Epidermal melanocyte (primary cell): ENCODE results near the gene IFITM1.

Source experiments
- DNase-seq: peaks from one replicate; pipeline ENCODE4 v3.0.0; 2011; ENCODE audit warnings: low spot score; ENCODE audit not compliant: insufficient read length

Gene IFITM1

DNA sequence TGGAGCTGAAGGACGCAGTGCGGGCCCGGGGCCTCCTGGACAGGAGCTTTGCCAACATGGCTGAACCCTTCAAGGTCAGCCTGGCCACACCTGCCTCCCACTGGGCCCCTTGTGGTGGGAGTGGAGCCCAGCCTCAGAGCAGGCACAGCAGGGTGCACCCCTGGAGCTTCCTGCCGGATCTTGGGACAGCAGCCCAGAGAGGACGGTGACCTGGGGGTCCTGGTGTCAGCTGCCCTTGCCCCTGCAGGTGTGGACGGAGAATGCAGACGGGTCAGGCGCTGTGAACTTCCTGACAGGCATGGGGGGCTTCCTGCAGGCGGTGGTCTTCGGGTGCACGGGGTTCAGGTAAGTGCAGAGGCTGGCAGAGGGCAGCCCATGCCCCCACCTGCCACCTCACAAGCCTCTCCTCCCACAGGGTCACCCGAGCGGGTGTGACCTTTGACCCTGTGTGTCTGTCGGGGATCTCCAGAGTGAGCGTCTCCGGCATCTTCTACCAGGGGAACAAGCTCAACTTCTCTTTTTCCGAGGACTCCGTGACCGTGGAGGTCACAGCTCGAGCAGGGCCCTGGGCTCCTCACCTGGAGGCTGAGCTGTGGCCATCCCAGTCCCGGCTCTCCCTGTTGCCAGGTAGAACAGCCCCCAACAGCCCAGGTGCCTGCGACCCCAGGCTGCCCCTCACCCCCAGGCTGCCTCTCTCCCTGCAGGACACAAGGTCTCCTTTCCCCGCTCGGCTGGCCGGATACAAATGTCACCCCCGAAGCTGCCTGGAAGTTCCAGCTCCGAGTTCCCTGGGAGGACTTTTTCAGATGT, 19.8 kb upstream of the IFITM1 start:
- DNase-seq, result no peak

DNA sequence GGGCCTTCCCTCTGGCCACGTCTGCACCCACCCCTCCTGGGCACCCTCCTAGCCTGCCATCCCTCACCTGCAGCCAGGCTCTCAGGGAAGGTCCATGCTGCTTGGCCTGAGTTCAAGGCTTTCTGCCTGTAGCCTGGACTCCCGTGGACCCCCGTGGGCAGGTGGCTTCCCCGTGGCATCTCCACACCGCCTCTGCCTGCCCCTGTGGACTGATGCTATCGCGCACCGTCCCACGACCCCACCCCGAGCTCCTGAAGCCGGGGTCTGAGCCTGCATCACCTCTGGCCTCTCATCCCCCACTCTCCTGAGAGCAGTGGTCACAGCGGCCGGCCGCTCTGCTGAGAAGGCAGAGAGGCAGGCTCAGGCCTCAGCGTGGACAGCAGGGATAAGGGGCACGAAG, 19.1 kb upstream of the IFITM1 start:
- DNase-seq, result no peak

DNA sequence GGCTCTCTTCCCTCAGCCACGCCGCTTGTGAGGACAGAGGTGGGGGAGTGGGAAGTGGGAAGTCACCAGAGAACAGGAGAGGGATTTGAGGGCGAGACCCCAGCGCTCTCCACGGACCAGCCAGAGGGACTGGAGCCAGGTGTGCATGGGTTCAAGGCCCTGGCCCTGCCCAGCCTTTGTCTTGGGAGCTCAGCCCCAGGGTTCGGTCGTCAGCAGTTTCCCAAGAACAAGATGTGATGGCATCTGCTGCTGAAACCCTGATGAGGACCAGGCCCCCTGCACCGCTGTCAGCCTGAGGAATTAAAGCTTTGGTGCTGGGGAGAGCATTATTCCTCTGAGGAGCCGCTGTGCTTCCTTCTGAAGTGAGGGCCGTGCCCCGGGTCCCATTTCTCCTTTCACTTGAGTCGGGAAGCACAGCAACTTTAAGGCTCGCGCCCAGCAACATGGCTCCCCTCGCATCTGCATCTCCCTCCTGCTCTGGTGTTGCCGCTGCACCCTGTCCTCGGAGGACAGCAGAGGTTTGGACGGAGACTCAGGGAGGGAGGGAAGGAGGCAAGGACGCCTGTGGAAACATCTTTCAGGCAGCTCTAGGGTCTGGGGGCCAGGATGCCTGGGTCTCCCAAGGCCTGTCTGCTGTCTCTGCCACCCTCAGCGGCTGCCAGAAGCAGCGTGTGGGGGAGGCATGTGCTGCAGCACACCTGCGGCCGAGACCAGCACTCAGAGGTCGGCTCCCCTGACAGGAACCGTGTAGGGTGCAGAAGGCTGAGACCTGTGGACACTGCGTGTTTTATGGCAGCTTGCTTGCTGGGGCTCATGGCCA, 18.3 kb upstream of the IFITM1 start:
- no peak for DNase-seq

DNA sequence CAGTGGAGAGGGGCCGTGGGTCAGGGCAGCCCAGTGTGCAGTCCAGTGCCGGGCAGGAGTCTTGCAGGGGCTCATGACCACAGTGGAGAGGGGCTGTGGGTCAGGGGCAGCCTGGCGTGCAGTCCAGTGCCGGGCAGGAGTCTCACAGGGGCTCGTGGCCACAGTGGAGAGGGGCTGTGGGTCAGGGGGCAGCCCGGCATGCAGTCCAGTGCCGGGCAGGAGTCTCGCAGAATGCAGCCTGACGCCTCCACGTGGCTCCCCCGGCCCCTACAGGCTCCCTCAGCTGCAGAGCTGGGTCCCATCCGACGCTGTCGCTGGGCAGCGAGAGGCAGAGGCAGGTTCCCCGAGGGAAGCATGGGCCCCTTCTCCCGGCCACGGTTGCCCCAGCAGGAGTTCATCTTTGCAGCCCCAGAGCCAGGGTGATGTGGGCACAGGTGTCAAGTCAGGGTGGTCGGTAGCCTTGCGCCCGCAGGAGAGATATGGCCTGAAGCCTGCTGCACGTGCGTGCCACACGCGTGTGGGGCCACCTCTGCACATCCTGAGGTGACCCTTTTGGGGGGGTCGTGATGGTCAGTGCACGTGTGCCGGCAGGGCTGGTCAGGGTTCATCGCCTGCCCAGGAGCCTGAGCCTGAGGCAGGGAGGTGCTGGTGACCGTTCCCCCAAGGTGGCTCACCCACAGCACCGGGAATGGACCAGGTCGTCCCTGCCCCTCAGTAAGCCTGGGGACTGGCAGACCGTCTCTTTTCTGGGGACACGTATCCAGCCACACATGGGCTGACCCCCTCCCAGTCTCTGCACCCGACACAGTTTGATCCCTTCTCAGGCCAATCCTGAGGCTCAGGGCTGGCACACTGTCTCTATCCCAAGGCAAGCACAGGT, 17.4 kb upstream of the IFITM1 start:
- DNase-seq, result no peak

DNA sequence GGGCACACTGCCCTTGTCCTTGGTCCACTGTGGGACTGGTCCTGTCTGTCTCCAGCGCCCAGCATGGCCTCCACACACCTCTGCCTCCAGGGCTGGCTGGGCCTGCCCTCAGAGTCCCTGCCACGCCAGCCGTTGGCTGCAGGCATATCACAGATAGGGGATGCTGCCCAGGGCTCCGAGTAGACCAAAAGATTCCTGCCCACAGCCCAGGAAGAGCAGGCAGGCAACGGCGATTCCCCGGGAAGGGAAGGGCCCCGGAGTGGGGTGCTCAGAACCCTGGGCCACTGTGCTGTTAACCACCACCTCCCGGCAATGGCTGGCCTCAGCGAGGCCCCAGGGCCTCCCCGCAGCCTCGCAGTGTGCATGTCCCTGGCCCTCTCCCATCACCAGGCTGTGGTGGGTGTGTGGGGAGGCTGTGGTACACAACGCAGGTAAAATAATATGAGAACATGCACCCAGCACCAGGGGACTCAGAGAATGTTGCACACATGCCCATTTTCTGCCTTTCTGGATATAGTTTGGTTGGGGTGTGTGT, 16.7 kb upstream of the IFITM1 start:
- DNase-seq, result no peak

DNA sequence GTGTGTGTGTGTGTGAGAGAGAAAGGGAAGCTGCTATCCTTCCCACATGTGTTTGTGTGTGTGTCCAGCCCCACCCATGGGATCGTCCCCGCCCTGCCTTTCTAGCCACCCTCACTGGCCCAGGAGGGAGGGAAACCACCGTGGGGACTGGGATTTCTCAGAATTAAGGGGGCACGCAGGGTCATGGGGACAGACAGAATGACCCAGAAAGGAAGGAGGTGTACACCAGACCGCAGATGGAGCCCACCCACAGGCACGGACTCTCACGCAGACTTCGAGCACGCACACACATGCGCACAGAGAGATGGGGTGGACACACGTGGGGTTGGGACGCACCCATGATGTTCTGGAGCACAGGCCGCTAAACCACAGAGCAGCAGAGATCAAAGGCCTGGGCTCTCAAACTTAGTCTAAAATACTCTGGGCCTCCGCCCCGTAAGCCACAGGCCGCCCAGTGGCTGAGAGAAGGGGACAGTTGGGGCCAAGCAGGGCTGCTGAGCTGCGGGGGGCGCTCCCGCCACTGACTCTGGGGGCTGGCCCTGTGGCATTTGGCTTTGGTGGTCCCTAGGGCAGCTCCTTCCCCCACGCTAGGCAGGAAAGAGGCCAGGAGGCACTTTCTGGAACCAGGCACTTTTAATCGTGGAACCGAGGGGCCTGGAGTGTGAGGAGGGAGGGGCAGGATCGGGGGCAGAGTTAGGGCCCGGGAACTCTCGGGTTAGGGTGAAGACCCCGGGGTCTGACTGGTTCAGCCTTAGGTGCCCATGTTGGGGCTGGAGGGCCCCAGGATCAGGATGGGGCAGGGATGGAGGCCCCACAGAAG, 16.0 kb upstream of the IFITM1 start:
- DNase-seq, result no peak

DNA sequence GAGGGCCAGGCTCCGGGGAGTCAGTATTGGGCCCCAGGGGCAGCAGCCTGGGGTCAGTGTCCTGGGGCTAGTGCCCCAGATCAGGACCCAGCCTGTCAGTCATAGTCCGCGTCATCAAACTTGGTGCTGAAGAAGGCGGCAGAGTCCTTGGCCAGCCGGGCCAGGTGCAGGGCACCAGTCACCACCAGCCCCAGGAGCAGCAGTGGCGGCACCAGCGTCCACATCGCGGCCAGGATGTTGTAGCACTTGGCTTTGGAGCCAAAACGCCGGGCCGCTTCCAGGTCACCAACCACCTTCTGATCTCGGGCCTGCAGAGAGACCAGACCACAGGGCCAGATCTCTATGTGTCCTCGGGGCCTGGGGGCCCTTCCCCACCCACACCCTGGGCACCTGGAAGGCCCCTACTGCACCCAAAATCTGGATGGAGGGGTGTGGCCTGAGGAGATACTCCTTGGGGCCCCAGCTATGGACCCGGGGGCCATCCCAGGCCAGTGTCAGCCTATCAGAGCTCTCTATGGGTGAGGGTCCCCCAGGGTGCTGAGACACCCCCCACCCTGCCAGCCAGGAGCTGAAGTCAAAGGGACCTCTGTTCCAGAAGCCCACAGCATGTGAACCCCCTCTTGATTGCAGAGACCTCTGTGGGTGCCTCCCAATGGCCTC, 15.3 kb upstream of the IFITM1 start:
- DNase-seq, result no peak

DNA sequence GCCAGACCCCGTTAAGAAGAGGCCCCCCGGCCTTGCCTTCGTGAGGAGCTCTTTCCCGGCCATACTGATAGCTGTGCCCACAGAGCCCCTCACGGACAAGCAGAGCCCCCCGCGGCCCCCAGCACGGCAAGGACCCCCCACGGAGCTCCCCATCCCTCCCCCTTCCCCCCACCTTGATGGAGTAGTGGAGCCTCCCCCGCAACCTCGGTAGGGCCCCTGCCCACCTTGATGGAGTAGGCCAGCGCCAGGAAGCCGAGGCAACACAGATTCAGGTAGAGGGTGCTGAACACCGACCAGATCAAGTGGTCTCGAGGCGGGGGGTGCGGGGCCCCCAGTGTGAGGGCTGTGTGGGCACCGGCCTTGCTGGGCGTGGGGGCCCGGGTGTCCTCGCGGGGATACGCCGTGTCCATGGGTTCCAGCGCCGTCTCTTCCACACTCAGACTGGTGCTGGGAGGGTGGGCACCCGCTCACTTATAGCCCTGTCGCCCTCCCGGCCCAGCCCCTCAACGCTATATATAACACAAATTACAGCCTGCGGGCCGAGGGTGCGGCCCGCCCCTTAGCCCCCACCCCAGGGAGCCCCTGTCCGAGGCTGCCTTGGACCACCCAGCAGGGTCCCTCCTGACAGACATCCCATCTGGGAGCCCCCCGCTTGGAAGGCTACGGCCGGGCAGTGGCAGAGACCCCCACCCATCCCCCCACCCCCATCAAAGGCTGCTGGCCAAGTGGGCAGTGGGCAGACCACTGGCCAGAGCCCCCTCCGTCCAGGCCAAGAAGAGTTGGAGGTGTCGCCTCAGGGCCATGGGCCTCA, 14.6 kb upstream of the IFITM1 start, which contains the start of gene IFITM5:
Gene IFITM5 (minus strand): TSS at position 446 of the 811 bp plus-strand sequence. CDS start 36 bp downstream, at position 410.
- DNase-seq, result no peak

DNA sequence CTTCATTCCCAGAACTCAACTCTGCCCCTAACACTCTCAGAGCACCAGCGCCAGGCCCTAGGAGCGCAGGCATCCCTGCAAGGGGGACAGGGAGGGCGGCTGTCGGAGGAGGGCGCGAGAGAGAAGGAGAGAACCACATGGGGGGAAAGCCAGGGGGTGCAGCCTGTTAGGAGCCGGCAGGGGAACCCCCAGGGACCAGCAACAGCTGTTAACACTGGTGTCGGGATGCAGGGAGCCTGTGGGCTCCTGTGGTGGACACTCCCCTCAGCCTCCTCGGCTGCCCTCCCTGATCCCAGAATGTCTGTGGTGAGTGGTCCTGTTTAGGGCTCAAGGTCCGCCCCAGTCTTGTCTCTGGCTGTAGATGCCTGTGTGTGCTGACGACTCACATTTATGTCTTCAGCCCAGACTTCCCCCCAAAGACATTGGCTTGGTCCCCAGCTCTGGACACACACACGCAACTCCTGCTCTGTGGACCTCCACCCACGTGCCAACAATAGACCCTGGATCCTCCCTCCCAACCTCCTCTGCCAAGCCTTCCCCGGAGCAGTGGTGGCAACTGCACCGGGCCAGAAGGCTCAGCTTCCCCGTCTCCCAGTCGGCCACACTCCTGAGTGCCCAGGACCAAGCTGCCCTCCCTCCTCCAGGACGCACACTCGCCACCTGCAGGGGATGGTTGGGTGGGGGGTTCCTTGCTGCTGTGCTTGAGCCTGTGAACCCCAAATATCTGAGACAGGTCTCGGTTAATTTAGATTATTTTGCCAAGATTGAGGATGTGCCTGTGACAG, 13.7 kb upstream of the IFITM1 start:
- DNase-seq, result no peak

DNA sequence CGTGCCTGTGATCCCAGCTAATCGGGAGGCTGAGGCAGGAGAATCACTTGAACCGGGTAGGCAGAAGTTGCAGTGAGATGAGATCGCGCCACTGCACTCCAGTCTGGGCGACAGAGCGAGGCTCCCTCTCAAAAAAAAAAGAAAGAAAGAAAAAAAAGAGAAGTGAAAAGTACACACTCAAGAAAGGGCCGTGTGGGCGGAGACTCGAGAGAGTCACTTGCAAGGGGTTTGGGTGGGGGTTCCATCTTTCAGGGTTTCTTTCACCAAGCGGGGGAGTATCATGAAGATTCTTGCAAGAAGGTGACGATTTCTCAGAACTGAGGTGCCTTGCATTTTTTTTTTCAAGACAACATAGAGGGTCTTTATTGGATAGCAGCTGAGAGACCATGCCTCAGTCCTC, 10.5 kb upstream of the IFITM1 start:
- no peak for DNase-seq

DNA sequence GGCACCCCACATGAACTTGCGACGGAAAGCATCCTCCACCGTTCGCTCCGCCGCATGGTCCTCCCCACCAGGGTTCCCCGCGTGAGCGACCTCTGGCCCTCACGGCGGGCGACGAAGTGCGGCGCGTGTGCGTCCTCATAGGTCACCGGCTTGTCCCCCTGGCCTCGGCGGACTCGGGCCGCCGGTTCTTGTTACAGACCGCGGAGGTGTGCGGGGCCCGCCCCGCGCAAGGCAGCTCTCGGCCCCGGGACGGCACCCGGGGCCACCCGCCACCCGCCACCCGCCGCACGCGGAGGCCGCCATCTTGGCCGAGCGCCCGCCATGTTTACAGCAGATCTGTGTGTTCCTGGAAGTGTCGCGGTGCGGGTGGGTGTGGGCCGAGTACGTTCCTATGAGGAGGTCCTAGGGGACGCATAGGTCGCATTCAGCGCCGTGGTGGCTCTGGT, 9.8 kb upstream of the IFITM1 start:
- no peak for DNase-seq

DNA sequence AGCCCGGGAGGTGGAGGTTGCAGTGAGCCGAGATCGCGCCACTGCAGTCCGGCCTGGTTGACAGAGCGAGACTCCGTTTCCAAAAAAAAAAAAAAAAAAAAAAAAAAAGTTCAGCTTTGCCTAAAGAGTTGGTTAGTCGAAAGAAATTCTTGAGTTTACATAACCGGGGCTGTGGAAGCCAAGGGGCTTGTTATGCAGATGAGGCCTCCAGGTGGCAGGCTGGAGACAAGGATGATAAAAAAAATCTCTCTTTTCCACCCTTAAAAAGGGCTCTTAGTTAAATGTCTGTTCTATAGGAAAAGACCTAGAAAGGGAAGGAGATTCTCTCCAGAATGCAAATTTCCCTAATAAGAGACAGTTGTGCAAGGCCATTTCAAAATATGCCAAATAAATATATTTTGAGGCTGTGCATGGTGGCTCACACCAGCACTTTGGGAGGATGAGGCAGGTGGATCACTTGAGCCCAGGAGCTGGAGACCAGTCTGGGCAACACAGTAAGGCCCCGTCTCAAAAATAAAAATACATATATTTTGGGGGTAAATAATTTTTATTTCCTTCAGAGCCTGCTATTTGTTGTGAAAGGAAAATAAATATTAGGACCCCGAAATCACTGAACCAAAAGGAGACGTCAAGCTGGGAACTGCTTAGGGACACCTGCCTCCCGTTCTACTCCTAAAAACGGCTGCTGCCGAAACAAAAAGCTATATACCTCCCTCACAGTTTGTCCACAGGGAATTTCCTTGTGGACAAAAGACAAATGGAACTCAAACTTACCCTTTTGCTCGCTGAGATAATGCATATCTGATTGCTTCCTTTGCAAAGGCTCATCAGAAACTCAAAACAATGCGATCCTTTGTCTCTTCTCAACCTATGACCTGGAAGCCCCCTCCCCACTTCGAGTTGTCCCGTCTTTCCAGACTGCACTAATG, 8.7 kb upstream of the IFITM1 start:
- peak; percentile 99 for DNase-seq

DNA sequence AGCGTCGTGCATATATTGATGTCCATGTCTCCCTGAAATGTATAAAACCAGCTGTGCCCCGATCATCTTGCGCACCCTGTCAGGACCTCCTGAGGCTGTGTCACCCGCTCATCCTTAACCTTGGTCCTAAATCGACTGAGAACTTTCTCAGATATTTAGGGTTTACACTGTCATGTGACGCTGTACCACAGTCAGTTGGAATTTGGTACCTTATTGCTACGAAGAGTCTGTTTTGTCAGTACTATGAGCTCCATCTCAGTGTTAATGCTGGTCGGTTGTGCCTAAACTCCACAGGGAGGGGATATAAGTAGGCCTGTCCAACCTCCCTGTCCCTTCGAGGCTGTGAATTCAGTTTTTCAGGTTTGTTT, 8.0 kb upstream of the IFITM1 start:
- no peak for DNase-seq

DNA sequence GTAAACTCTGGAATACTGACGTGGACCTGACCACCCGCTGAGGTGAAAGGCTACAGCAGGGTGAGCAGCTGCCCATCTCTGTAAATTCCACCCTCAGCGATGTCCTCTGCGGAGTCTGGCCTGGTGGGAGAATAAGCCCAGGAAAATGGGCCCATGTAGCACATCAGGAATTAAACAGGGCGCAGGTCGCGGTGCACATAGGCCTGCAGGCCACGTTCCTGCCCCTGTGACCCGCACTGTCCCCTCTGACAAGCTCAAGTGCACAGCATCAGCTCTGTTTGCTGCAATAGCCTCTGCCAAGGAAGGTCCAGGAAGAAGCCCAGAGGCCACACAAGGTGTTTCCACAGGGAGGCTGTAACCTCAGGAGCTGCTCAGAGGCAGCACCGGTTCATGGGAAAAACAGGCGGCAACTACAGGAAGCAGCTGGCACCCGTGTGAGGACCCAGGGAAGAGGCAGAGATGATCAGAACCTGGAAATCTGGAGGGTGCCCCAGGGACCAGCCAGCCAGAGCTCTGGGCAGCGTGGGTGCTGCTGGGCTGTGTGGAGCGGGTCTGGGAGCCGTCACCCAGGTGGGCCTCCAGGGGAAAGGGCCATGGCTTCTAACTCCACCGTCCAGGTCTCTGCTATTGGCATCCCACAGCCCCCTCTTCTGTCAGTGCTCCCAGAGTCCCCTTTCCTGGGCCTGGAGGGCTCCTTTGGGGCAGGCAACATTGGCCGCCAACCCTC, 7.0 kb upstream of the IFITM1 start:
- no peak for DNase-seq

DNA sequence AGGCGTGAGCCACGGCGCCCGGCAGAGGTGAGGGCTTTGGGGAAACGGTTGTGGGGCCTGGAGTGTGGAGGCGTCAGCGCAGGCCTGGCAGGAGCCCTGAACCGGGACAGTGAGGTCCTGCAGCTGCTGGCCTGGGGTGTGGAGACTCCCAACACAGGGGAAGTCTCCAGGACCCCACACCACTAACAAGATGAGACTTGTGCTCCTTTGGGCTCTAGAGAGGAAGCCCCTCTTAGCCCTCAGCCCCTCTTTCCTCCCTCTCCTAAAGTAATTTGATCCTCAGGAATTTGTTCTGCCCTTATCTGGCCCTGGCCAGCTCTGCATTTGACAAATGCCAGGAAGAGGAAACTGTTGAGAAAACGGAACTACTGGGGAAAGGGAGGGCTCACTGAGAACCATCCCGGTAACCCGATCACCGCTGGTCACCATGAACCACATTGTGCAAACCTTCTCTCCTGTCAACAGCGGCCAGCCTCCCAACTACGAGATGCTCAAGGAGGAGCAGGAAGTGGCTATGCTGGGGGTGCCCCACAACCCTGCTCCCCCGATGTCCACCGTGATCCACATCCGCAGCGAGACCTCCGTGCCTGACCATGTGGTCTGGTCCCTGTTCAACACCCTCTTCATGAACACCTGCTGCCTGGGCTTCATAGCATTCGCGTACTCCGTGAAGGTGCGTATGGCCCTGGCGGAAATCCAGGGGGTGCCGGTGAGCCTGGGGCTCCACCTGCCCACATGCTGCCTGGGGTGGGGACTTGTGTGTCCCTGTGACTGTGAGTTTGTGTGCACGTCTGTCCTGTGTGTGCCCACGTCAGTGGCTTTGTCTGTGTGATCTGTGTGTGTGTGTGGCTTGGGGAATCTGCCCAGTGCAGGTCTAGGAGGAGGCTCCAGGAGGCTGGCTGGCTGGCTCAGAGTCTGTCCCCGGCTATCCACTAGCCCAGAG, 5.8 kb upstream of the IFITM1 start, which contains the start of gene IFITM2:
Gene IFITM2 (plus strand): TSS at position 51 of the 943 bp plus-strand sequence. CDS start 377 bp downstream, at position 428.
- DNase-seq, result peak; percentile 86
